PFSK-1 (cell line): ENCODE results near the gene SOCS7.
A peak's percentile ranks its signal among the peaks of the same experiment; 100 is the strongest.

Experiments used
- FOXP2 ChIP-seq: optimal IDR thresholded peaks from 2 replicates; pipeline ENCODE3; 2011; ENCODE audit warnings: borderline replicate concordance, control low read depth, inconsistent platforms; ENCODE audit not compliant: insufficient read depth; ENCODE audit errors: extremely low read length, extremely low read depth
- POLR2AphosphoS5 ChIP-seq: IDR thresholded peaks from 2 replicates; pipeline ENCODE4 v1.6.1; 2012; ENCODE audit warnings: low read depth, mild to moderate bottlenecking, control low read depth, low read length, moderate library complexity
- REST ChIP-seq, 2 experiments: IDR thresholded peaks; 2 replicates each; pipeline versions ENCODE4 v1.6.1 to v1.8.0; 2011 to 2012; ENCODE audit warnings: low read depth in 2 of 2, low read length in 2 of 2, control low read depth in 1 of 2, inconsistent platforms in 1 of 2, mild to moderate bottlenecking in 1 of 2, moderate library complexity in 1 of 2; ENCODE audit not compliant: insufficient read depth in 1 of 2
- SIN3A ChIP-seq: IDR thresholded peaks from 2 replicates; pipeline ENCODE4 v1.6.1; 2012; ENCODE audit warnings: mild to moderate bottlenecking, low read length, moderate library complexity, borderline replicate concordance; ENCODE audit not compliant: insufficient read depth
- TAF1 ChIP-seq: IDR thresholded peaks from 2 replicates; pipeline ENCODE4 v1.6.1; 2012; ENCODE audit warnings: low read length, control low read depth, borderline replicate concordance; ENCODE audit not compliant: insufficient read depth

The SOCS7 gene

GRCh38 chr17:38441429-38442061 lies 89.9 kb downstream of the SOCS7 start:
- TF ChIP-seq FOXP2 = no peak
- TF ChIP-seq TAF1 = no peak
- TF ChIP-seq POLR2AphosphoS5 = no peak
- TF ChIP-seq SIN3A = no peak
- TF ChIP-seq REST (IDR thresholded peaks at IDR 0.05; ENCODE audit: insufficient read depth in 1 of 2, low read depth in 2 of 2, low read length in 2 of 2) = no peak

- TF ChIP-seq SIN3A = no peak
- TF ChIP-seq TAF1 = no peak
- no peak for TF ChIP-seq POLR2AphosphoS5
- no peak for TF ChIP-seq REST (IDR thresholded peaks at IDR 0.05; ENCODE audit: insufficient read depth in 1 of 2, low read depth in 2 of 2, low read length in 2 of 2)
- TF ChIP-seq FOXP2 = no peak
Measured at GRCh38 chr17:38442548-38442947, 90.9 kb downstream of the SOCS7 start.

- TF ChIP-seq TAF1 (no peak), REST (IDR thresholded peaks at IDR 0.05; ENCODE audit: insufficient read depth in 1 of 2, low read depth in 2 of 2, low read length in 2 of 2) (no peak), FOXP2 (no peak), POLR2AphosphoS5 (no peak), SIN3A (no peak)
Measured at GRCh38 chr17:38443356-38444031, 91.8 kb downstream of the SOCS7 start.

GRCh38 chr17:38444151-38444550 lies 92.5 kb downstream of the SOCS7 start:
- TF ChIP-seq REST (IDR thresholded peaks at IDR 0.05; ENCODE audit: insufficient read depth in 1 of 2, low read depth in 2 of 2, low read length in 2 of 2) (0 out of 4 replicates have a peak, but pooled peaks have one; percentile 4 to 9), FOXP2 (peak; percentile 68), TAF1 (no peak)
